GM19324 (cell line): ENCODE measurements around the gene PPARA.

Experiments used
- ATAC-seq: cut with Tn5 transposase; IDR thresholded peaks from one replicate; pipeline ENCODE4 v1.9.1; 2021; ENCODE audit warnings: mild to moderate bottlenecking, moderate library complexity; ENCODE audit not compliant: unreplicated experiment, low FRiP score

The PPARA gene

DNA sequence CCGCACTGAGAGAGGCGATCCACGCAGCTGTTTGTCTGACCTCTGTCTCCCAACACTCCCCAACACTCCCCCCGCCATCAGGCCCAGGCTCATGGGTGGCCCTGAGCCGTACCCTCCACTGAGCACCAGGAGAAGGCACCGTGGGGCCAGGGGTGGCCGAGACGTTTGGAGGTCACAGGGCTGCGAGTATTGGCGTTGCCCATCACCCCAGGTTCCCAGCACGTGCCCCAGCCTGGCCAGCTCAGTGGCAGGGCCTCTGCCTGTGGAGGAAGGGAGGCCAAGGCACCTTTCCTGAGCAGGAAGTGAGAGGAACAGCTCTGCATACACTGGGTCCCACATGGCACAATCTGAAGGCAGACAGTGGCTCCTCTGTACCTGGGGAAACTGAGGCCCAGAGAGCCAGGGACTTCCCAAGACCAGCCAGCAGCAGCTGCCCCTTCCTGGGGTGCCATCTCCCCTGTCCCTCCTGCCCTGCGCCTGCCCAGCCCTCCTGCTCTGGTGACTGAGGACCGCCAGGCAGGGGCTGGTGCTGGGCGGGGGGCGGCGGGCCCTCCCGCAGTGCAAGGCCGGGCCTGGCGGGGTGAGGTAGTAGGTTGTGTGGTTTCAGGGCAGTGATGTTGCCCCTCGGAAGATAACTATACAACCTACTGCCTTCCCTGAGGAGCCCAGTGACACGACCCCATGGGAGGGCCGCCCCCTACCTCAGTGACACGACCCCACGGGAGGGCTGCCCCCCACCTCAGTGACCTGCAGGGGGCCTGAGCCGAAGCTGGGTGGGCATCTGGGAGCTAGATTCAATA is 37.0 kb upstream of the PPARA start:
- no peak for ATAC-seq

DNA sequence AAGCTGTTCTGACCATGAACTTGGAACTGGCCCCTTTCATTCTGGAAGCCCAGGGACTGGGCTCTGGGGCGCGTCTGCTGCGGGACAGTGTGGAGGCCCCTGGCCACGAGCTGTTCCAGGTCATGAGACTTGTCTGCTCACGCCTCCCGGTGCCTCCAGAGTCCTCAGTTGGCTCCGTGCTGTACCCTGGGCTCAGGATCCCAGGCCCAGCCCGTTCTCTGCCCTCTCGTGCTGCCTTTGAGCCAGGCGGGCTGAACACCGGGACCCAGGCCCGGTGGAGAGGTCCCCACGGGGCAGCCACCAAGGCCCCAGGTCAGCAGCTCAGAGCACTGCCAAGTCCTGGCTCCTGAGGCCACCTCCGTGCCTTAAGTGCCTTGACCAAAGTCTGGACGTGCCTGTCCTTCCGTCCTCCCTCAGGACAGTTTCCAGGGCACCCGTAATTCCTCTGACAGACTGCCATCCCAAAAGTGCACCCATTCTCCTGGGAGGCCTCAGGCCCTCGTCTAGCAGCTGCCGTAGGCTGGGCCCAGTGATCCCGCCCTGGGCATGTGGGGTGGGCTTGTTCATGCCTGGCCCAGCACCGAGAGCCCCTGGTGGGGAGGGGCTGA is 36.3 kb upstream of the PPARA start:
- no peak for ATAC-seq

DNA sequence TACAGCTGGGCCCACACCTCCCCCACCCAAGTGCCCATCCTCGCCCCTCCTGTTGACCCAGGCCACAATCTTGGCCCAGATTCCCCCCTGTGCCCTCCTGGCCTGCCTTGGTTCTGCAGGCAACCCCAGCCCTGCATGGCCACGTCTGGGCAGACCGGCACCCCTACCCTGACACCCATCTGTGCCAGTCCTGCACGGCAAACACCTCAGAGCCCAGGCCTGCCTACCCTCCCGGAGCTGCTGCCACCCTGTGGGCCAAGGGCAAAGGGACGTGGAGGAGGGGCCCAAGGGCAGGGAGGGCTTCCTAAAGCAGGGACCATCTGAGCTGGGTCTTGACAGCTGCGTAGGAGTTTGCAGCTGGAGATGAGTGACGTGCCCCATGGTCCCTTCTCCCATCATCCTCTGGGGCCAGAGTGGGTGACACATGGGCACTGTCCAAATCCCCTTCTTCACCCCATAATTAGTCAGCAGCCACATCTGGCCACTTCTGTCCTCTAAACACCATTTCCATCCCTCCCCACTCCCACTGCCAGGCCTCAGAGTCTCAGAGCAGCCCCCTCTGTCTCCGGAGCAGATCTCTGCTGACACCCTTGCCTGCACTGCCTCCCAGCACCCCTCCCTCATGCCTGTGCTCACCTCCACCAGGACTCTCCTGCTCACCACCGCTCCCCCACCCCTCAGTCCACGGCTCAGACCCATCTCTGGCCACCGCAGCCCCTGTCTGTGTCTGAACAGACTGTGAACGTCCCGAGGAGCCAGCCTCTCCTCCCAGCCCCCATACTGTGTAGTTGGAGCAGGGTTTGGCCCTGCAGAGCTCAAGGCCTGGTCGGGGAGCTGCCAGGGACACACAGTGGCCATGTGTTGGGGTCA is 35.6 kb upstream of the PPARA start:
- no peak for ATAC-seq

DNA sequence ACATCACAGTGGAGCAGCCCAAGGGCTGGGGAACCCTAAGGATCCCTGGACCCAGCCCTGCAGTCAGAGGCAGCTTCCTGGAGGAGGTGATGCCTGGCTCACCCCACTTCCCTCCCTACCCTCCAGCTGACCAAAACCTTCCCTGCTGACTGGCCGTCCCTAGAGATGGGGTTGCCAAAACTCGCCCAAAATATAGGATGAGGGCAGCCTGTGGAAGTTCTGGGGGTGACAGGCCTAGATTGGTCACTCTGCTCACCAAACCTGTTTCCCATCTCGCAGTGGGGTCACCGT is 35.0 kb upstream of the PPARA start:
- no peak for ATAC-seq

DNA sequence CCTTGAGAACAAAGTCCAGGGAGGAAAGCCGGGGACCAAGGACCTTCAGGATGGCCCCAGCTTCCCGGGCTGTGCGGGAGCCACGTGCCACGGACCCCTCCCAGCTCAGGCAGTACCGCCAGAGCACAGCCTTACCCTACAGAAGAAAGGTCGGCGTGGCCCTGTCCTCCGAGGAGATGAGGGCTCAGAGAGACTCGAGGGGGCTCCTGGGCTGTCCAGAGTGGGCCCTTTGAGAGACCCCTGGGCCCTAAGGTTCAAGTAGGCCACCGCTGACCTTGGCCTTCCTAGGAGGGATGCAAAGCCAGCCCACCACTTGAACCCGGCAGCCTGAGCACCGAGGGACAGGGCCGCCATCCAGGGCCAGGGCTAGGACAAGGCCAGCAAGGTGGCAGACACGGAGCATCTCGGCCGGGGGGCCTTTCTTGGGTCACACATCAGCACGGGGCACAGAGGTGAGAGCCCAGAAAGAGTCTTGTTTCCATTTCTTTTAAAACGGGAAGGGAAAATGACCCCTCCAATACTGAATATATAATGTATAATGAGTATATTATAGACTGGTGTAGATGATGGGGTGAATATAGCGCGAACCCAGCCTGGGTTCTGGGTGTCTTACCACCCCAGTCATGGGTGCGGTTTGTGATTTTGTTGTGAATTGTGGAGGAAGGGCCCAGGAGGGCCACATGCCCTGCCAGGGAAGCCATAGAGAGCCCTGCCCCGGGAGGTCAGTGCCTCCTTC is 34.4 kb upstream of the PPARA start:
- no peak for ATAC-seq

DNA sequence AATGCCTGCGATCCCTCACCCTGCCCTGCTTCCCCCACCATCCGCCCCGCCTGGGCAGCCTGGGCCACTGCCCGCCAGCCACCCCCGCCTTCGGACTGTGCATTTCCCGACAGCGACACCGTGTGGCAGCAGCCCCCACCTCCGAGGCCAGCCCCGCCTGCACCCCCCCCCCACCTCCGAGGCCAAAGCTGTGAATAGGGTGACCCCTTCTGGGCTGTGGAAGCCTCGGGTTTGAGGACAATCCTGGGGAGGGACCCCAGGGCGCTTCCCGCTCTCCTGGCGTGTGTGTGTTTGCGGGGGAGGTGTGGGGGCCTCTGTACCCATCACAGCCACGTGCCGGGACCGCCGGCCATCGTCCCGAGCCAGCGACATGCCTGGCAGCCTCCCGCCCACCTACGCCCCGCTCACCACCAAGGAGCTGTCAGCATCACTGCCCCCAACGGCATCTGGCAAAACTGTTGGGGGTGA is 33.8 kb upstream of the PPARA start:
- no peak for ATAC-seq

DNA sequence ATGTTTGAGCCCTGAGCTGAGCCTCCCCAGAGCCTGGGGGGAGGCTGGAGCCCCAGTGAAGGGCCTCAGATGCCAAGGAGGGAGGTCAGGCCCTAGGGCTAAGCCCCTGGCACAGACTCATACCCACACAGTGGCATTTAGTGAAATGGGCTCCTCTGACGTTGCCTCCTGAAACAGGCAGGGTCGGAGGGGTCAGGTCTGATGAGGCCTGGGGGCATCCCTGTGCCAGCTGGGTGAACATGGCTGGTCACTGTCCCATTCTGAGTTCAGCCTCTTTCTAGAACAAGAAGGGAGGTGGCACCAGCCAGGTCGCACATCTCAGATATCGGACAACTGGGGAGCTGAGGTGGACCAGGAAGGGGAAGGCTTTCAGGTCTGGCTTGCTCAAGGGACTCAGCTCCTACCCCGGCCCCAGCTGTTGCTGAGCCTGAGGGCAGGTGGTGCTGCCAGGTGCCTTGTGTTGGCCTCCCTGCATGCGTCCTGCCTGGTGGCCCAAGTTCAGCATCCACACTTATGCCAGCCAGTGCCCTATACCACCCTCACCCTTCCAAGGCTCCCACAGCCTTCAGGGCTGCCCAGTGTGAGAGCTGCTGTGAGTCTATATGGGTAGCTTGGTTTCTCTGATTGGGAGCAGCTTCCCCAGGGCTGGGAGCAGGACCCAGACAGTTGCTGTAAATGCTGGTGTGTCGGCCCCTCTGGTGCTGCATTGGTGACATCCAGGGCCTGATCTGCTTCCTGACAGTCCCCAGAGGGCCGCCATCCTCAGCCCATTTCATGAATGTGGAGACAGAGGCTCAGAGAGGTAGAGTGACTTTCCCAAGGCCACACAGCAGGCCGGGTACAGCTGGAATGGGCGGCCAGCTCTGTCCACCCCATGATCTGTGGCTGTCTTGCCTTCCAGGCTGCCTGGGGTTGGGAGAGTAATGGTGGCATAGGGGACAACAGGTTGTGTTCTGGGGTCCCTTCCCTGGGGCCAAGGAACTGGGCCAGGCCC is 32.8 kb upstream of the PPARA start:
- ATAC-seq, result no peak

DNA sequence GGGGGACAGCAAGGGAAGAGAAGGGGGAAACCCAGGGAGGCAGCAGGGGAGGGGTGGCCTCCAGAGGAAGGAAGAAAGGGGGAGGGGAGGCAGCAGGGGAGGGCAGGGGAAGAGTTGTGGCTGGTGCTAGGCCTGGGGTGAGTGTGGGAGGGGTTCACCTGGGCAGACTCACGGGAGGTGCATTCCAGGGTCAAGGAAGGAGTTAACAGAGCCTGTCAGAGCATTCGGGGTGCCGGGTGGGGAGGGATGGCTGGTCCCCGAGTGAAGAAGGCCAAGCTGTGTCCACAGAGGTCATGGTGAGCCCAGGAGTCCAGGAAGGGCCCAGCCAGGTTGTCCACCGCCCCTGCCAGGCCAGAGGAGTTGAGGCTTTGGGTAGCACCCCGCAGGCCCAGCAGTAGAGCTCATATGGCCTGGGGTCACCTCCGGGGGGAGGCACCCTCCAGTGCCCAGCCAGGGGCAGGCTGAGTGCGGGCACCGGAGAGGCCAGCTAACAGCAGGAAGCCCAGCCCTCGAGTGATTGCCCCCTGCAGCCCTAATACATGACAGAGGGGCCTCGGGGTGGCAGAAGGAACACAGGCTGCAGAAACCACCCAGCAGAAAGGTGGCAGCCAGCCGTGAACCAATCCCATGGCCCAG is 31.1 kb upstream of the PPARA start:
- no peak for ATAC-seq

DNA sequence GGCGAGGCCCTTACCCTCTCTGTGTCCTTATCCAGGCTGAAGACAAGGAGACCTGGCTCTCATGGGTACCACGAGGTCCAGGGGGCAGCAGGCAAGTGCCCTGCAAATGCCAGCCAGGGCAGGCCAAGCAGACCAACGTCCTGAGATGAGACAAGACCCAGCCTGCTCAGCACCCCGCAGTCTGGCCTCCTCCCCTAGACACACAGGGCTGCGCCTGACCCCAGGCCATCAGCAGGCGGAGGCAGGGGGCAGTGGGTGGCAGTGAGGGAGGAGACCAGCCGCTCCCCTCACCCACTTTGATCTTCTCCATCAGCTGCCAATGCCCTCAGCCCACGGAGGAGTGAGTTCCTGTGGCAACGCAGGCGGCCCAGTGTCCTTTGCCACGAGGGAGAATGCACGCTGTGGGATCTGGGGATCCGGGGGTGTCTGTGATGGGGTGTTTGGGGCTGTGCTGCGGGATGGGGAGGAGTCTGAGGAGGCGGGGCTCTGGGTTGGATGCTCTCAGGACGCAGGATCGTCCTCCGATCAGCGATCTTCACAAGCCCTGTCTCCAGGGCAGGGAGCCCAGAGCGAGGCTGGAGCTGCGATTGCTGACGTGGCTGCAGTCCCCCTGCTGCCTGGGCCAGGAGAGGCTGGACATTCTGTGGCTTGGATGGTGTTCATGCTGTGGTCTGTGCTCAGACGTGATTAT is 30.5 kb upstream of the PPARA start:
- no peak for ATAC-seq

DNA sequence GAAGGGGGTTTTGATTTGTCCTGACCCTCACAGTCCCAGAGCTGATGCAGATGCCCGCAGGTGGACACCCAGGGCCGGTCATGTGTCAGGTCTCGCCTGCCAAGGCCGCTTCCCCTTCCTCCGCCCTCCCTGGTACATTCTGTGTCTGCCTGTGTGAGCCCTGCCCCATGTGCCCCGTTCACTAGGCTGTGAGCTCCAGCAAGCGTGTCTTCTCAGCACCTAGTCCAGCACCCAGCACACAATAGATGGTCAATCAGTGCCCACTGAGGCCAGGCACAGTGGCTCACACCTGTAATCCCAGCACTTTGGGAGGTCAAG is 29.9 kb upstream of the PPARA start:
- no peak for ATAC-seq

DNA sequence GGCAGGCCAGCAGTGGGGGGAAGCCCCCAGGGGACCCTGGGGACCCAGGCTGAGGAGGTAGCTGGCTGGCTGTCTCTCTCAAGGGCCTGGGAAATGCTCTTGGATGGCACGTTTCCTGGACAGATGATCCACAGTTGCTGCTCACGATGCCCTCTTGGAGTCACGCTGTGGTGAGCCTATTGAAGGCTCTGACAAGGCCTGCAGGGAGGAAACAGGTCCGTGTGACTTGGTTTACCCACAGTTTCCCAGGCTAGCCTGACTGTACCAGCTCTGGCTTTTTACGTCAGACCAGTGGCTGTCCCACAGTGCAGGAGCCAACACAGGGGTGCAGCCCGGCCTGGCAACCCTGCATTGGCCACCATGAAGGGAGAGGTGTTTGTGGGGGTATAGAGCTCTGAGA is 29.2 kb upstream of the PPARA start:
- no peak for ATAC-seq

DNA sequence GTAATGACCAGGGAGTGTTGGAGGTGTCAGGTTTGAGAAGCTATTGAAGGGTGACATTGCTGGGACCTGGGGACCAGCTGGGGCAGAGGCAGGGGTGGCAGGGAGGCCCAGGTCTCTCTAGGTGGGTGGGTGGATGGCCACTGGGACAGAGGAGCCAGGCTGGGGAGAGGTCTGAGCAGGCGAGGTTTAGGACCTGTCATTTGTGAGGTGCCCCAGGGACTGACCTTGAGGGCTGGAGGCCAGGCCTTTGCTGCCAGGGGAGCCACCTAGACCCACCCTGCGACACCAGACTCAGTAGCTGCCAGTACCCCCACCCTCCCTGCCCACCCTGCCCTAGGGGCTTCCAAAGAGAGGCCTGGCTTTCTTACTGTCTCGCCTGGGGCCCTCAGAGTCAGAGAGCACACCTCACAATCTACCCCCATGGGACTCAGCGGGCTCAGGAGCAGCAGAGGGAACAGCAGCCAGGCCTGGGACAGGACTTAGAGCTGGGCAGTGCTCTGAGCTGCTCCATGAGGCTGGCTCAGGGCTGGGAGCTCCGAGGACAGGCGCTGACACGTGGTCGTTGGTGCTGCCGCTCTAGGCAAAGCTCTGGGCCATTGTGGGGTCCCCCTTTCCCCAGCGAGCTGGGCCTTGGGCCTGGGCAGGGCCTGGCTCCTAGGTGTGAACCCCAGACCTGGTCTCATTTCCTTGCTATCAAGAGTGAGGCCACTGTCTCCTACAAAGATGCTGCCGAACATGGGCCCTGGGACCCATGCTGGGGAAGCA is 28.6 kb upstream of the PPARA start:
- ATAC-seq, result no peak

DNA sequence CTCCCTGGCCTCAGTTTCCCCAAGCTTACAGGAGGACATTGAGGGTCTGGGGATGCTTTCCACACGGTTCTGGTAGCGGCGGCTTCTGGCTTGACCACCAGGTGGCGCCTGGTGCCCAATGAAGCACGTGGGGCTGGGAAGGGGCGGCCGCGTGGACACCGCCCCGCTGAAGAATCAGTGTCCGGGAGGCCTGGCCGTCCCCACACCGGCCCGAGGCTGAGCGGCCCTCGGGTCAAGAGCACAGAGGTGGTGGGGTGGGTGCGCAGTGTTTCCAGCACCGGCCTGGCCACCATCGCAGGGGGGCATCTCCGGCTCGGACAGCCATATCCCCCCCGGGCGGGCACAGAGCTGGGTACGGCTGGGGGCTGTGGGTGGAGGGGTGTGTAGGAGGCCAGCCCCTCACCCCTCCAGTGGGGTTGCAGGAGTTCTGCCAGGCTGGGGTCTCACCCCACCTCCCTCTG is 27.8 kb upstream of the PPARA start:
- ATAC-seq, result no peak

DNA sequence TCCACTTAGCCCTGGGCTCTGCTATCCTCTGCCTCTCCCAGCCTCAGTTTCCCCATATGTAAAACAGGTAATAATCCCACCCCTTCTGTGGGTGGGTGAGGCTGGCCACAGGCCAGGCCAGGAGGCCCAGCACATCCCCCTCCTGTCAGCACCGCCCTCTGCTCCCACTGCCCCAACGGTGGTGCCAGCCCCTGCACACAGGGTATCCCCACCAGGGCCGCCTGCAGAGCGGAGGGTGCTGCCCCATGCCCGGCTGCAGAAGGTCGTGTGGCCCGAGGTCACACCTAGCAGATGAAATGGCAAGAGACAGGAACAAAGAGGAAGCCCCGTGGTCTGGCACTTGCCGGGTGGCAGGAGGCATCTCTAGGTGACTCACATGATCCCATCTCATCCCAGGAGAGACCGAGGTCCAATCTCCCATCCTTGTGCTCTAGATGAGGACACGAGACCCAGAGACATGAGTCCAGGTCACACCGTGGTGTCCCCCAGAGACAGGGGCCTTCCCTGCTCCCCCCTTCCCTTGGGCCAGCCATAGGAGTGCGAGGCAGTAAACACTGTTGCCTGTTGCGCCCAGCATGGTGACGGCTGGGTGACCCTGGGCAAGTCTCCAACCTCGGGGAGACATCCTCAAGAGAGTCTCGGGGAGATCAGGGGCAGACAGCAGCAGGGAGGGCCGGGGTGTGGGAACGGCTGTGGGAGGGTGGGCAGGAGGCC is 27.2 kb upstream of the PPARA start:
- no peak for ATAC-seq

DNA sequence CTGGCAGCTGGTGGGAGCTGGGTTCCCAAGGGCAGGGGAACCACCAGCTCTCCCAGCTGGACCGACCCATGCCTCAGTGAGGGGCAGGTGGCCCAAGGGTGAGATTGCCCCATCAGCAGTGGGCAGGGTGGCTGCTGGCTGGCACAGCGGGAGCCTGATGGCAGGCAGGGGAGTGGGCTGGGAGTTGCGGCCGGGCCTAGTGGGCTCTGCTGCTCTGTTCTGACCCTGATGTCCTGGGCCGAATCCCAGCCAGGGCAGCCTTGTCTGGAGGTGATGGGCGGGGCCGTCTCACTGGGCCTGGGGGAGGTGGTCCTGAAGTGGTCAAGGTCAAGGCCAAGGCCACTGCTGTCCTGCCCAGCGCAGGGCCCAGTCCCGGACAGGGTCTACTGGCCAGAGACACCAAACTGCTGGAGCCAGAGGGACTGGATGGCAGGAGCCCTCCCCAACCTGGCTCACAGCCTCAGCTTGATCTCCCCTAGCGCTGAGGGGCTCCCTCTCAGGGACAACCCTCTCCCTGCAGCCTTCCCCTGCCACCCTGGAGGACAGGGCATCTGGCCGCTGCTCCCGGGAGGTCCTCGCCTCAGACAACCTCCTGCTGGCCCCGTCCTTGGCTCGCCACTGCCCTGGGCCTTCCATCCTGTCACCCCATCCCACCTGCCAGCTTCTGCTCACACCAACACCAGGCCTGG is 26.5 kb upstream of the PPARA start:
- ATAC-seq, result no peak

DNA sequence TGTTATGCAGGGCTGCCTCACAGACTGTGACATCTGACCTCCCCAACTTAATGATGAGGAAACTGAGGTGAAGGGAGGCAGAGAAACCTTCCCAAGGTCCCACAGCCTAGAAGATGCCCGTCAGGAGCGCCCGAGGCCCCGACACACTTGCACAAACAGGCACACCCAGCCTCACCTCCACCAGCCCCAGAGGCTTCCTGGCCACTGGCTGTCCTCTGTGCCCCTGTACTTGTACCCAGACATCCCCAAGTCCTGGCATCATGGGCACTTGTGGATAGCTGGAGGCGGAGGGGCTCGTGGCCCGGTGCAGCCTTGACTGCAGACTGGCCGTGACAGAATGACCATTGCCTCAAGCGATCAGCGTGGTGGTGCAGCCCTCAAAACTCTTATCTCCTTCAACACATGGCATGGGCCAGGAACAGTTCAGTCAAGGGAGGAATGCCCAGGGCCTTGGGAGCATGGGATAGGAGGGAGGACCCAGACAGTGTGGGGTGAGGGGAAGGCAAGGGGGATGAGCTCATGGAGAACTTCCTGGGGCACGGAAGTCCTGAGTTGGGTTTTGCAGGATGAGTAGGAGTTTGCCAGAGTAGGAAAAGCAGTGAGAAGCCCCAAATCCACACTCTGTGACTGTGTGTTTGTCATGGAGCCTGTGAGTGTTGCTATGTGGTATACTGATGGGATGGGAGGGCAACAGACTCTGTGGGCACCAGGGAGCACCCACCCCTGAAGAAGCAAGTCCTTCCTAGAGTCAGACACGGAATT is 25.8 kb upstream of the PPARA start:
- ATAC-seq, result no peak
